Transverse colon (tissue), 3 donors: ENCODE data around the gene THSD4.

Experiments
- CTCF ChIP-seq, 5 experiments: fragments of 200-600 bp in 3 of 5; fragments of 450-650 bp in 2 of 5; sonication (generic) in 3 of 5; IDR thresholded peaks; 1 replicate in 2 of 5; 2 replicates in 3 of 5; pipeline ENCODE4 v1.5.1; 2016 to 2017; ENCODE audit warnings: antibody characterized with exemption in 5 of 5, inconsistent platforms in 3 of 5, mild to moderate bottlenecking in 2 of 5, moderate library complexity in 1 of 5
- EP300 ChIP-seq: sonication (generic); formaldehyde crosslinking; IDR thresholded peaks from one replicate; pipeline ENCODE4 v1.6.1; 2017; ENCODE audit warnings: antibody characterized with exemption, low read depth

- TF ChIP-seq CTCF (IDR thresholded peaks at IDR 0.05) = no peak
- no peak for TF ChIP-seq EP300
These were observed 27.1 kb upstream of the THSD4 start for GRCh38 chr15:71088155-71088554.
